H7 (cell line): ENCODE data around the gene EDIL3. TPM values are rescaled to one million over a fixed set of nuclear protein-coding genes. Genes with fewer than 3 reads are reported as not detected.

ENCODE experiments used
- DNase-seq: peaks from one replicate; pipeline ENCODE4 v3.0.0; 2012
- H3K27me3 ChIP-seq: 2 replicates; pipeline ENCODE4 v1.6.0; 2011; ENCODE audit warnings: mild to moderate bottlenecking, low read length; ENCODE audit not compliant: control insufficient read depth, insufficient read depth
- H3K36me3 ChIP-seq: replicated peaks from 2 replicates; pipeline ENCODE4 v1.5.1; 2011; ENCODE audit warnings: low read length; ENCODE audit not compliant: control insufficient read depth, insufficient read depth
- H3K4me3 ChIP-seq: 2 replicates; pipeline ENCODE4 v1.5.1; 2011; ENCODE audit warnings: low read depth, mild to moderate bottlenecking, control low read depth, low read length, moderate library complexity; ENCODE audit not compliant: insufficient read depth
- total RNA-seq: library from RNA; depleted of rRNA; stranded (reverse); fragments of >200 nt; shearing (Covaris generic); gene quantifications from 2 replicates; pipeline ENCODE4 v1.2.3, GENCODE V29; 2014

EDIL3 gene
- total RNA-seq, 1 experiment from 2014 or later, result 46.0 TPM

DNA sequence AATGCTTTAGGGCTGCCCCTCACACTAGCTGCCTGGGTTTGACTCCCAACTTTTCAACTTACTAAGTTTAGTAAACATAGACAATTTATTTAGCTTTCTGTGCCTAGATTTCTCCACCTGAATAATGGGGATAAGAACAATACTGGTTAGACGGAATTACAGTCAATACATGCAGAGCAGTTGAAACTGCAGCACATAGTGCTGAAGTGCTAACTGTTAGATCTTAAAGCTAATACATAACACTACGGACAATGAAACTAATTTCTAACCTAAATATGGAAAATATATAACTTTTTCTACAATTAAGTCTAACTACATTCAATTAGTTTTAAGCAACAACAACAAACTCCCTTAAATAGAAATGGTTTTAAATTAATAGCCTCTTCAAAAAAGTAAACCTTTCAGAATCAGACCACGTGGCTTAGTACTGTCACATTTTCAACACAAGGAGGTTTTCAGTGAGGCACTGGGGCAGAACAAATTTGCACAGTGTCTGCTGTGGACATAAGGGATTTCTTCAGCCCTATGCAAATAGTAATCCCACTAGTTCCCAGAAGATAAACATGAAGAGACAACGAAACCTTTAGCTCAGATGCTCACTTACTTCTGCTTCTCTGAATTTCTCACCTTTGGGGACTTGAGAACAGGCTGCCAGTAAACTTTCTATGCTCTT is 293.4 kb downstream of the EDIL3 start:
- no peaks in the 10 kb centered on the region for H3K27me3 ChIP-seq
- no peak overlapping the region for H3K4me3 ChIP-seq
- no peak for DNase-seq
- no peaks in the 10 kb centered on the region for H3K36me3 ChIP-seq

DNA sequence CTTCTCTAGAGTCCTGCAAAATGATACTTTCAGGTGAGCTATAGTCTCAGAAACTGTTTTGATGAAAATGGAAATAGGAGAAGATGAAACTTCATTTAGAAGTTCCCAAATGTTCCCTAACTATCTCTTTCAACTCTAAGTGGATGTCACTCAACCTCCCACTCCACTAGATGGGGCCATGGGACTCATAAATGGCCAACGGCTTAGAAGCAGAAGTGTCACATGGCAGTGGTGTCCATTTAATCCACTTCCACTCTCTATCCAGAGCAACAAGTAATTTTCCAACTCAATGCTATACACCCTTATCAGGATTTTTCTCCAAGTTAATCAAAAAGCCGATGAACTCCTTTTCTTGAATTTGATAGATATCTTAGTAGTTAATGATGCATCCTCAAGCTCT is 295.7 kb downstream of the EDIL3 start:
- no peaks in the 10 kb centered on the region for H3K27me3 ChIP-seq
- no peak overlapping the region for H3K4me3 ChIP-seq
- no peak for DNase-seq
- no peaks in the 10 kb centered on the region for H3K36me3 ChIP-seq

- Histone ChIP-seq H3K27me3 (no peaks in the 10 kb centered on the region), H3K4me3 (no peak overlapping the region)
Observed at GRCh38 chr5:84086511-84086910, 298.2 kb downstream of the EDIL3 start.

GRCh38 chr5:84085387-84086041 is 299.2 kb downstream of the EDIL3 start:
- no peaks in the 10 kb centered on the region for H3K36me3 ChIP-seq
- H3K27me3 ChIP-seq, result no peaks in the 10 kb centered on the region
- H3K4me3 ChIP-seq, result no peak overlapping the region
- no peak for DNase-seq

More at GRCh38 chr5:84086511-84086910, 298.2 kb downstream of the EDIL3 start:
- no peaks in the 10 kb centered on the region for H3K36me3 ChIP-seq
- no peak for DNase-seq

GRCh38 chr5:84080908-84081307 is 303.8 kb downstream of the EDIL3 start:
- no peaks in the 10 kb centered on the region for H3K27me3 ChIP-seq
- H3K4me3 ChIP-seq, result no peak overlapping the region
- peak; percentile 7 for DNase-seq
- no peaks in the 10 kb centered on the region for H3K36me3 ChIP-seq

DNA sequence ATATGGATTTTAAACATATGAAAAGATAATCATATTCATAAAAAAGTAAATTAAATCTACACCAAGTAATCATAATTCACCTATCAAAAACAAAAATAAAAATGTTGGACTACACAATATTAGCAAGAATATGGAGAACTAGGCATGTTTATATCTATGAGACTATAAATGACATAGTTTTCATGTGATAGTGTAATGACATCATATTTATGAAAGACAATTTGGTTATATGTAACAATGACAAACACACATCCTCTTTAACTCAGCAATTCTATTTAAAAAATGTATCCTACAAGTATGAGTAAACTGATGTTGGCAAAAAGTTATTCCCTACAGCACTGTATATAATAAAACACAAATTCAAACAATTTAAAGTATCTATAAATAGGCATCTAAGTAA is 312.3 kb downstream of the EDIL3 start:
- Histone ChIP-seq H3K36me3 (no peaks in the 10 kb centered on the region), H3K4me3 (no peak overlapping the region), H3K27me3 (no peaks in the 10 kb centered on the region)
- no peak for DNase-seq

GRCh38 chr5:84069608-84070179 is 315.0 kb downstream of the EDIL3 start:
- no peaks in the 10 kb centered on the region for H3K27me3 ChIP-seq
- no peak for DNase-seq
- H3K36me3 ChIP-seq, result no peaks in the 10 kb centered on the region
- no peak overlapping the region for H3K4me3 ChIP-seq

GRCh38 chr5:84063041-84063440 is 321.6 kb downstream of the EDIL3 start:
- no peak overlapping the region for H3K4me3 ChIP-seq
- H3K36me3 ChIP-seq, result peaks cover 1% of the 10 kb centered on the region
- H3K27me3 ChIP-seq, result no peaks in the 10 kb centered on the region
- no peak for DNase-seq

- no peaks in the 10 kb centered on the region for H3K27me3 ChIP-seq
- peaks cover 1% of the 10 kb centered on the region for H3K36me3 ChIP-seq
- H3K4me3 ChIP-seq, result no peak overlapping the region
- no peak for DNase-seq
Observed at GRCh38 chr5:84059672-84060071, 325.0 kb downstream of the EDIL3 start.

DNA sequence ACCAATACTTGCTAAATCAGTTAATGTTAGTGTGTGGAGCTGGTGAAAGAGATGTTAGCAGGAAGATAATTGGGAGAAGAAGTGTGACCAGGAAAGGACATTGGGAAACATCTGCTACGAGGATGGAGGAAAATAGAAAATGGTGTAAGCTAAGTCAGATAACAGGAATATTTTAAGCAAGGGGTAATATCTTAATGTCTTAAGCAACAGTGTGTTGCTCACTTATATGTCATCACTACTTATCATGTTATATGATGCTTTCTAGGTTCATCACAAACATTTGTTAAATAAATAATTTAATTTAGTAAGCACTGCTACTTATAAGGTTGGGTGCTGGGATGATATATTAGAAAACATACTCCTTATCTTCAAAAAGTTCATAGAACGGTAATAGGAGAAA is 326.1 kb downstream of the EDIL3 start:
- Histone ChIP-seq H3K4me3 (no peak overlapping the region), H3K27me3 (no peaks in the 10 kb centered on the region)
- DNase-seq, result no peak

GRCh38 chr5:84057211-84057610 is 327.5 kb downstream of the EDIL3 start:
- H3K4me3 ChIP-seq, result no peak overlapping the region
- H3K36me3 ChIP-seq, result peaks cover 1% of the 10 kb centered on the region
- H3K27me3 ChIP-seq, result no peaks in the 10 kb centered on the region
- no peak for DNase-seq

More for the DNA sequence above, 326.1 kb downstream of the EDIL3 start:
- peaks cover 1% of the 10 kb centered on the region for H3K36me3 ChIP-seq

GRCh38 chr5:84045964-84046363 is 338.7 kb downstream of the EDIL3 start:
- no peak overlapping the region for H3K4me3 ChIP-seq
- no peak for DNase-seq
- H3K27me3 ChIP-seq, result no peaks in the 10 kb centered on the region
- H3K36me3 ChIP-seq, result no peaks in the 10 kb centered on the region

DNA sequence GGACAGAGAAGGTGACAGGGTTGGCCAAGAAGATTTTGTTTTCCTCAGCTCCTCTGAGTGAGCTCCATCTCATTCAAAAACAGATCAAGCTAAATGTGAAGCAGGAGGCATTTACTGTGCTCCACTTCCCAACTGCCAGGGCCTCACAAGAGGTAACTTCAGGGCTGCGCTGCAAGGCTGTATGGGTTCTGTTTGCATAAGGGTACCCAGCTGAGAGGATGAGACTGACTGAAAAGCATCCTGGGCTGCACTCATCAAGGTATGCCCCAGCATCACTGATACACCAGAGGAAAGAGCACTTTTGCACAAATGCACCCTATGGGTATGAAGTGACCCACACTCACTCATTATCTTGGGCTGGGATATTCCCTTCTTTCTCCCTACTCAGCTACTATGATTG is 347.8 kb downstream of the EDIL3 start:
- no peaks in the 10 kb centered on the region for H3K27me3 ChIP-seq
- no peak overlapping the region for H3K4me3 ChIP-seq
- peak; percentile 7 for DNase-seq
- H3K36me3 ChIP-seq, result no peaks in the 10 kb centered on the region

- DNase-seq, result no peak
- Histone ChIP-seq H3K4me3 (no peak overlapping the region), H3K36me3 (no peaks in the 10 kb centered on the region), H3K27me3 (no peaks in the 10 kb centered on the region)
Observed at GRCh38 chr5:84032324-84032723, 352.4 kb downstream of the EDIL3 start.

- DNase-seq, result no peak
- Histone ChIP-seq H3K27me3 (no peaks in the 10 kb centered on the region), H3K4me3 (no peak overlapping the region), H3K36me3 (no peaks in the 10 kb centered on the region)
Observed at GRCh38 chr5:84028093-84028492, 356.6 kb downstream of the EDIL3 start.
